WERI-Rb-1 (cell line): Measurements from ENCODE around the gene ZBTB24.

ENCODE experiments used
- DNase-seq: peaks from one replicate; pipeline ENCODE4 v3.0.0-alpha.2; 2020
- H3K27ac ChIP-seq: fragments of 250-450 bp; sonication (Bioruptor Pico); 2 replicates; pipeline ENCODE4 v1.5.1; 2020; ENCODE audit warnings: mild to moderate bottlenecking, moderate library complexity
- H3K27me3 ChIP-seq: fragments of 250-450 bp; sonication (Bioruptor Pico); 2 replicates; pipeline ENCODE4 v1.5.1; 2021; ENCODE audit warnings: mild to moderate bottlenecking, low read depth, moderate library complexity; ENCODE audit not compliant: insufficient read depth, severe bottlenecking
- H3K36me3 ChIP-seq: fragments of 250-450 bp; sonication (Bioruptor Pico); 2 replicates; pipeline ENCODE4 v1.5.1; 2020; ENCODE audit warnings: mild to moderate bottlenecking, moderate library complexity
- H3K4me3 ChIP-seq: 2 replicates; pipeline ENCODE4 v1.5.1; 2011; ENCODE audit warnings: low read depth, mild to moderate bottlenecking, control low read depth, low read length
- H3K9me3 ChIP-seq: fragments of 250-450 bp; sonication (Bioruptor Pico); 2 replicates; pipeline ENCODE4 v1.5.1; 2021; ENCODE audit warnings: mild to moderate bottlenecking, moderate library complexity; ENCODE audit not compliant: severe bottlenecking
- CTCF ChIP-seq: IDR thresholded peaks from 2 replicates; pipeline ENCODE4 v1.5.1; 2011; ENCODE audit warnings: low read depth, mild to moderate bottlenecking, control low read depth, inconsistent platforms, low read length

Gene ZBTB24

DNA sequence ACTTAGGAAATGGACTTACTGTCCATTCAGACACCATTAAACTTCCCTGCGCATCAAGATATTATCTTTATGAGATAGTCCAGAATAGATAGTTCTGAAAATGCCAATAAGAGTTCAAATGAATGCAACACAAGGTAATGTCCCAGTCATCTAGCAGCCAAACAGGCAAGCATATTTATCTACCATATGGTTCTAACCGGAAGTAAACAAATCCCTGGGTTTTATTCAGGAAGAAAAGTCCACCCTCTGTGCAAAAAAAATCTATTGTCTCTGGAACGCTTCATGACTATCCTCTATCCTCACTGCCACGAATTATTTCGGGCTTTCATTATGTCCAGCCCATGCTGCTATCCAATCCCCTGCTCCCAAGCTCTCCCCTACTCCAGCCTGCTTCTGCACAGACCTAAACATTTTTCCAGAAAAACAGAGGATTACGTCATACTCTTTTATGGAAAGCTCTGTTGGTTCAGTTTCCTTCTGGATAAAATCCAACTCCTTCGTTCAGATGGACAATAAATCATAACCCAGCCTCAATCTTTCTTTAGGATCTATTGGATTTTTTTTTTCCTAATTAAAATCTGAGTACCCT, 54.0 kb downstream of the ZBTB24 start:
- no peak for DNase-seq
- Histone ChIP-seq H3K27me3 (no peaks in the 10 kb centered on the region), H3K36me3 (no peaks in the 10 kb centered on the region), H3K4me3 (no peak overlapping the region), H3K27ac (no peak overlapping the region), H3K9me3 (no peaks in the 10 kb centered on the region)
- no peak for TF ChIP-seq CTCF

GRCh38 chr6:109424946-109425345, 58.1 kb downstream of the ZBTB24 start:
- H3K4me3 ChIP-seq = no peak overlapping the region
- no peak for TF ChIP-seq CTCF

DNA sequence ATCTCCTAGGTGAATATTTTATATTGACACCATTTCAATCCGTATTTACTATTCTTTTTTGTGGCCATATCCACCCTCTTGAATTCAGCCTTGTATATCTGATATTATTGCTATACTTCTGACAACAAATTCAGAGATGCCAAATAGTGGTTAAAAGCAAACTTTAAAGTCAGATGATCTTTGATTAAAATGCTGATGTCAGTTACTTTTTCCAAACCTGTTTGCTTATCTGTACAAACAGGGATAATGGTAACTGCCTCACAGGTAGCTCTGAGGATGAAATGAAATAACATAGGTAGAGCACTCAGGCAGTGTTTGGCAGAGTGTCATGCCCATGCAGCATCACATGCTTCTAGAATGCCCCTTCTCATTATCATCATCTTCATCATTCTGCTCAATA, 61.8 kb downstream of the ZBTB24 start:
- no peak overlapping the region for H3K27ac ChIP-seq
- H3K36me3 ChIP-seq = no peaks in the 10 kb centered on the region
- no peak for DNase-seq

More at GRCh38 chr6:109424946-109425345, 58.1 kb downstream of the ZBTB24 start:
- no peaks in the 10 kb centered on the region for H3K36me3 ChIP-seq
- no peaks in the 10 kb centered on the region for H3K9me3 ChIP-seq
- no peak for DNase-seq
- no peak overlapping the region for H3K27ac ChIP-seq
- no peaks in the 10 kb centered on the region for H3K27me3 ChIP-seq

DNA sequence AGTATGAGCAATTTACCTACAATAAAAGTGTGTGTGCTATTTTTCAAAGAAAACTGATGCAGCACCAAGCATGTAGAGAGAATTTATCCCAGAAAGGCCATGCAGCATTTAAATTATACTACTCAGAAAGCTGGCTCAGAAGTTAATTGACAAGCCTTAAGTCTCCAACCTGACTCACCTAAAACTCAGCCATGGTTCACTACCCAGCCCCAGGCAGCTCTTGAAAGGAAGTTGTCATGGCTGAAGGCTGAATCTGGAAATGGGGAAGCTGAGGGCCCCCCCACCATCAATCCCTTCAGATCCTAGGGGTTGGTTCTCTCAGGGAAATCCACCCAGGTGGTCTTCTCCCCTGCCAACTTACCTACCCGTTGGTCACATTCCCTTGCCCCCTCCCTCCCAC, 62.3 kb downstream of the ZBTB24 start:
- Histone ChIP-seq H3K9me3 (no peaks in the 10 kb centered on the region), H3K27ac (no peak overlapping the region)
- no peak for DNase-seq

More for the DNA sequence above, 61.8 kb downstream of the ZBTB24 start:
- Histone ChIP-seq H3K27me3 (no peaks in the 10 kb centered on the region), H3K4me3 (no peak overlapping the region), H3K9me3 (no peaks in the 10 kb centered on the region)
- TF ChIP-seq CTCF = no peak

GRCh38 chr6:109417646-109418045, 65.4 kb downstream of the ZBTB24 start:
- DNase-seq = no peak
- H3K36me3 ChIP-seq = no peaks in the 10 kb centered on the region
- no peaks in the 10 kb centered on the region for H3K9me3 ChIP-seq
- no peak overlapping the region for H3K27ac ChIP-seq
- H3K4me3 ChIP-seq = no peak overlapping the region
- no peaks in the 10 kb centered on the region for H3K27me3 ChIP-seq
- TF ChIP-seq CTCF = no peak

More for the DNA sequence above, 62.3 kb downstream of the ZBTB24 start:
- Histone ChIP-seq H3K27me3 (no peaks in the 10 kb centered on the region), H3K4me3 (no peak overlapping the region), H3K36me3 (no peaks in the 10 kb centered on the region)
- no peak for TF ChIP-seq CTCF
